ENCODE data around the gene APIP. TPM values are rescaled to one million over a fixed set of nuclear protein-coding genes. Genes with fewer than 3 reads are reported as not detected.
A peak's percentile ranks its signal among the peaks of the same experiment; 100 is the strongest.

APIP gene
- total RNA-seq, 1 experiment from 2014 or later, result 42.6 TPM

DNA sequence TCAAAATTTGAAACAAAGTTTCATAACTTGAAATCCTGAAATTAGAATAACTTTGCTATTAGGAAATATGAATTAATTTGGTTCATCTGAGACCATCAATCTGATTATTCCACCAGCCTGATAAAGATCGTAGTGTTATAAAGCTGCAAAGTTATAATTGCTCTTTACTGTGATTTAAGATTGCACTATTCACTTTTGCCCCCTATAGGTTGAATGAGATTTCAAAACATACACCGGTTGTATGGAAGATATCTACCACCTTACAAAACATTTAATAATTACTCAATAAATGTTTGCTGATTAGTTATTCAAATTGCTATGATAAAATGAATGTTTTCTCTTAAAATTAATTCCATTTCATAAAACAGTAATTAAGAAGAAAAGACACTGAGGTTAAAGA lies 26.1 kb downstream of the APIP start:
- TF ChIP-seq, protein P1, sequence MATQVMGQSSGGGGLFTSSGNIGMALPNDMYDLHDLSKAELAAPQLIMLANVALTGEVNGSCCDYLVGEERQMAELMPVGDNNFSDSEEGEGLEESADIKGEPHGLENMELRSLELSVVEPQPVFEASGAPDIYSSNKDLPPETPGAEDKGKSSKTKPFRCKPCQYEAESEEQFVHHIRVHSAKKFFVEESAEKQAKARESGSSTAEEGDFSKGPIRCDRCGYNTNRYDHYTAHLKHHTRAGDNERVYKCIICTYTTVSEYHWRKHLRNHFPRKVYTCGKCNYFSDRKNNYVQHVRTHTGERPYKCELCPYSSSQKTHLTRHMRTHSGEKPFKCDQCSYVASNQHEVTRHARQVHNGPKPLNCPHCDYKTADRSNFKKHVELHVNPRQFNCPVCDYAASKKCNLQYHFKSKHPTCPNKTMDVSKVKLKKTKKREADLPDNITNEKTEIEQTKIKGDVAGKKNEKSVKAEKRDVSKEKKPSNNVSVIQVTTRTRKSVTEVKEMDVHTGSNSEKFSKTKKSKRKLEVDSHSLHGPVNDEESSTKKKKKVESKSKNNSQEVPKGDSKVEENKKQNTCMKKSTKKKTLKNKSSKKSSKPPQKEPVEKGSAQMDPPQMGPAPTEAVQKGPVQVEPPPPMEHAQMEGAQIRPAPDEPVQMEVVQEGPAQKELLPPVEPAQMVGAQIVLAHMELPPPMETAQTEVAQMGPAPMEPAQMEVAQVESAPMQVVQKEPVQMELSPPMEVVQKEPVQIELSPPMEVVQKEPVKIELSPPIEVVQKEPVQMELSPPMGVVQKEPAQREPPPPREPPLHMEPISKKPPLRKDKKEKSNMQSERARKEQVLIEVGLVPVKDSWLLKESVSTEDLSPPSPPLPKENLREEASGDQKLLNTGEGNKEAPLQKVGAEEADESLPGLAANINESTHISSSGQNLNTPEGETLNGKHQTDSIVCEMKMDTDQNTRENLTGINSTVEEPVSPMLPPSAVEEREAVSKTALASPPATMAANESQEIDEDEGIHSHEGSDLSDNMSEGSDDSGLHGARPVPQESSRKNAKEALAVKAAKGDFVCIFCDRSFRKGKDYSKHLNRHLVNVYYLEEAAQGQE (IDR thresholded peaks at IDR 0.05; ENCODE audit: insufficient read depth in 1 of 2, low read depth in 2 of 2, low read length in 1 of 2), result no peak
- TF ChIP-seq, protein P2, sequence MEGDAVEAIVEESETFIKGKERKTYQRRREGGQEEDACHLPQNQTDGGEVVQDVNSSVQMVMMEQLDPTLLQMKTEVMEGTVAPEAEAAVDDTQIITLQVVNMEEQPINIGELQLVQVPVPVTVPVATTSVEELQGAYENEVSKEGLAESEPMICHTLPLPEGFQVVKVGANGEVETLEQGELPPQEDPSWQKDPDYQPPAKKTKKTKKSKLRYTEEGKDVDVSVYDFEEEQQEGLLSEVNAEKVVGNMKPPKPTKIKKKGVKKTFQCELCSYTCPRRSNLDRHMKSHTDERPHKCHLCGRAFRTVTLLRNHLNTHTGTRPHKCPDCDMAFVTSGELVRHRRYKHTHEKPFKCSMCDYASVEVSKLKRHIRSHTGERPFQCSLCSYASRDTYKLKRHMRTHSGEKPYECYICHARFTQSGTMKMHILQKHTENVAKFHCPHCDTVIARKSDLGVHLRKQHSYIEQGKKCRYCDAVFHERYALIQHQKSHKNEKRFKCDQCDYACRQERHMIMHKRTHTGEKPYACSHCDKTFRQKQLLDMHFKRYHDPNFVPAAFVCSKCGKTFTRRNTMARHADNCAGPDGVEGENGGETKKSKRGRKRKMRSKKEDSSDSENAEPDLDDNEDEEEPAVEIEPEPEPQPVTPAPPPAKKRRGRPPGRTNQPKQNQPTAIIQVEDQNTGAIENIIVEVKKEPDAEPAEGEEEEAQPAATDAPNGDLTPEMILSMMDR (IDR thresholded peaks at IDR 0.05), result peak; percentile 19; the same call in 1 of the 2 replicates
- Histone ChIP-seq H3K4me3 (ENCODE audit: low read depth in 2 of 2, low read length in 2 of 2) (no peak overlapping the region), H3K9me3 (ENCODE audit: control insufficient read depth, insufficient read depth, low read depth, low read length) (no peaks in the 10 kb centered on the region), H3K36me3 (ENCODE audit: control insufficient read depth, insufficient read depth, low read length) (no peaks in the 10 kb centered on the region; the same call in 1 of the 2 replicates), H3K27me3 (ENCODE audit: control insufficient read depth, insufficient read depth, low read length) (no peaks in the 10 kb centered on the region), H3K27ac (ENCODE audit: low read length) (peak overlapping the region; percentile 30; the same call in 1 of the 2 replicates), H3K4me1 (ENCODE audit: control insufficient read depth, insufficient read depth, low read length) (no peaks in the 10 kb centered on the region; the same call in 1 of the 2 replicates)
- DNase-seq (ENCODE audit: low read depth, low spot score), result no peak
- in situ Hi-C loops (cut with HindIII; ENCODE audit: low pct_unique_long_range_greater_than_20kb, low sequenced_read_pairs), result no loop called here
- intact Hi-C loops (cut with micrococcal nuclease; ENCODE audit: unreplicated experiment), result loop anchor here (2.0 to 10.0 kb wide), 2 partner anchors 235 to 303 kb away; no protein-coding TSS in a partner anchor
- CTCF ChIA-PET, result interaction anchor here (0.6 kb wide), 1 partner anchor 512 kb away, joined by 4 read pairs; no protein-coding TSS in a partner anchor
- POLR2A ChIA-PET, result interaction anchor here (0.7 kb wide), 1 partner anchor 65 kb away, joined by 3 read pairs; no protein-coding TSS in a partner anchor
- no TSS peak for BruUV-seq (replicated peaks)
- no peak for ATAC-seq

DNA sequence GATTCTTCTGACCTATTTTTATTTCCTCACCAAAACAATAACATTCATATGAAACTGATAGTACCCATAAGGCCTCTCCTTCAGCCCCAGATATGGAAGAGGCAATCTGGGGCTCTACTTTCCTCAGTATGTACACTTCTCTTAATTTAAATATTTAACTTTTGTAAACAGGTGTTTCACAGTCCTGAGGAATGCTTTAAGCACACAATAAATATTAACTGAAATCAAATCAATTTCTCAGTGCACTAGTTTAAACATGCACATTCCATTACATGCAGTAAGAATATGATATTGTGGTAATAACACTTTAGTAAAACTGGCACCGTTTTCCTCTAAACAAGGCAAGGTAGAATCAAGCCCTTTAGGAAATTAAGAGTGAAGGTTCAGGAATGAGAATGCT lies 28.9 kb downstream of the APIP start:
- H3K36me3 ChIP-seq (ENCODE audit: control insufficient read depth, insufficient read depth, low read length), result no peaks in the 10 kb centered on the region; the same call in 1 of the 2 replicates
- H3K27ac ChIP-seq (ENCODE audit: low read length), result no peak overlapping the region; the same call in 1 of the 2 replicates
- POLR2A ChIA-PET, result no interaction called here
- no peak overlapping the region for H3K4me3 ChIP-seq (ENCODE audit: low read depth in 2 of 2, low read length in 2 of 2)
- CTCF ChIA-PET, result interaction anchor here (1.4 kb wide), 1 partner anchor 301 kb away, joined by 6 read pairs; no protein-coding TSS in a partner anchor
- H3K4me1 ChIP-seq (ENCODE audit: control insufficient read depth, insufficient read depth, low read length), result no peaks in the 10 kb centered on the region; the same call in 1 of the 2 replicates
- no peaks in the 10 kb centered on the region for H3K9me3 ChIP-seq (ENCODE audit: control insufficient read depth, insufficient read depth, low read depth, low read length)
- TF ChIP-seq, protein P1 (IDR thresholded peaks at IDR 0.05; ENCODE audit: insufficient read depth in 1 of 2, low read depth in 2 of 2, low read length in 1 of 2), result no peak
- TF ChIP-seq SIN3A (IDR thresholded peaks at IDR 0.05; ENCODE audit: borderline replicate concordance, insufficient read depth, low read depth, low read length) (no peak), TCF7L2 (IDR thresholded peaks at IDR 0.05; ENCODE audit: low read depth, low read length) (no peak), POLR2AphosphoS5 (IDR thresholded peaks at IDR 0.05; ENCODE audit: low read depth, low read length) (no peak)
- TF ChIP-seq, protein P2 (IDR thresholded peaks at IDR 0.05), result no peak
- in situ Hi-C loops (cut with HindIII; ENCODE audit: low pct_unique_long_range_greater_than_20kb, low sequenced_read_pairs), result no loop called here
- no peak for ATAC-seq
- DNase-seq (ENCODE audit: low read depth, low spot score), result no peak
- H3K27me3 ChIP-seq (ENCODE audit: control insufficient read depth, insufficient read depth, low read length), result no peaks in the 10 kb centered on the region
- BruUV-seq (replicated peaks), result no TSS peak
- intact Hi-C loops (cut with micrococcal nuclease; ENCODE audit: unreplicated experiment), result no loop called here
